Head of caudate nucleus (tissue), 42 donors: ENCODE data around the gene AMY2B.
A peak's percentile ranks its signal among the peaks of the same experiment; 100 is the strongest.
"Not testable (repeated sequence)": the region's sequence is repeated elsewhere in the genome, so short reads cannot be mapped to it uniquely, and the experiment has no call there.

Source experiments
- DNase-seq, 42 donors: peaks; one replicate each; pipeline versions ENCODE4 v3.0.0 to v3.0.0-alpha.2; 2020 to 2021; ENCODE audit warnings: mixed read lengths in 7 of 42
- intact Hi-C: fragments of 100-400 bp; cut with DNase I; formaldehyde crosslinking; loops from one replicate; pipeline ENCODE4 v1.15.0; 2022

AMY2B gene

GRCh38 chr1:103571289-103571688 lies at the start of gene AMY2B:
AMY2B (plus strand) TSS chr1:103571589; CDS start chr1:103571603, 14 bp downstream.
- intact Hi-C loops, DNase-seq: not testable (repeated sequence)

GRCh38 chr1:103523346-103523745 lies 48.0 kb upstream of the AMY2B start:
- DNase-seq = no peak
- intact Hi-C loops = no loop called here

- DNase-seq = peak in 1 of 42 donors; percentile 2
- intact Hi-C loops = no loop called here
Observed at GRCh38 chr1:103525114-103525606, 46.2 kb upstream of the AMY2B start.

- DNase-seq = peak; percentile 78 to 97 (median 93)
- intact Hi-C loops = no loop called here
Observed at GRCh38 chr1:103525607-103526507, 45.5 kb upstream of the AMY2B start, which contains the start of gene RNPC3. RNPC3 (plus strand) TSS chr1:103525699; CDS start chr1:103526071, 372 bp downstream.

GRCh38 chr1:103527331-103527730 lies 44.1 kb upstream of the AMY2B start:
- intact Hi-C loops = no loop called here
- no peak for DNase-seq

- peak in 23 of 42 donors; percentile 1 to 59 (median 24) for DNase-seq
- intact Hi-C loops = no loop called here
Observed at GRCh38 chr1:103529746-103530145, 41.6 kb upstream of the AMY2B start.

GRCh38 chr1:103538226-103538625 lies 33.2 kb upstream of the AMY2B start:
- intact Hi-C loops = no loop called here

GRCh38 chr1:103541431-103541830 lies 30.0 kb upstream of the AMY2B start:
- intact Hi-C loops = no loop called here
- no peak for DNase-seq

More at GRCh38 chr1:103538226-103538625, 33.2 kb upstream of the AMY2B start:
- DNase-seq = no peak

GRCh38 chr1:103546496-103546895 lies 24.9 kb upstream of the AMY2B start:
- intact Hi-C loops = no loop called here

GRCh38 chr1:103547840-103548239 lies 23.5 kb upstream of the AMY2B start:
- intact Hi-C loops = no loop called here
- DNase-seq = peak in 1 of 42 donors; percentile 35

More at GRCh38 chr1:103546496-103546895, 24.9 kb upstream of the AMY2B start:
- DNase-seq = no peak

GRCh38 chr1:103560427-103560826 lies 11.0 kb upstream of the AMY2B start:
- intact Hi-C loops = no loop called here

GRCh38 chr1:103561124-103561523 lies 10.3 kb upstream of the AMY2B start:
- DNase-seq, intact Hi-C loops: not testable (repeated sequence)

More at GRCh38 chr1:103560427-103560826, 11.0 kb upstream of the AMY2B start:
- no peak for DNase-seq

- intact Hi-C loops = no loop called here
- no peak for DNase-seq
Observed at GRCh38 chr1:103561643-103562395, 9.6 kb upstream of the AMY2B start.

- intact Hi-C loops = no loop called here
Observed at GRCh38 chr1:103563056-103563455, 8.3 kb upstream of the AMY2B start.

GRCh38 chr1:103569493-103569892 lies 1.9 kb upstream of the AMY2B start:
- intact Hi-C loops = no loop called here
- no peak for DNase-seq

More at GRCh38 chr1:103563056-103563455, 8.3 kb upstream of the AMY2B start:
- no peak for DNase-seq

- intact Hi-C loops = no loop called here
- no peak for DNase-seq
Observed at GRCh38 chr1:103576065-103576464, 4.7 kb downstream of the AMY2B start.

GRCh38 chr1:103576784-103577183 lies 5.4 kb downstream of the AMY2B start:
- intact Hi-C loops, DNase-seq: not testable (repeated sequence)

GRCh38 chr1:103582464-103582863 lies 11.1 kb downstream of the AMY2B start:
- DNase-seq = no peak
- intact Hi-C loops = no loop called here

- DNase-seq = no peak
- intact Hi-C loops = no loop called here
Observed at GRCh38 chr1:103583887-103584286, 12.5 kb downstream of the AMY2B start.

- DNase-seq = no peak
- intact Hi-C loops = no loop called here
Observed at GRCh38 chr1:103584537-103584936, 13.1 kb downstream of the AMY2B start.
